Measurements from ENCODE around the gene GPR37. TPM values are rescaled to one million over a fixed set of nuclear protein-coding genes. Genes with fewer than 3 reads are reported as not detected.

Gene GPR37
- total RNA-seq, 6 experiments from 2014 or later, result not detected

DNA sequence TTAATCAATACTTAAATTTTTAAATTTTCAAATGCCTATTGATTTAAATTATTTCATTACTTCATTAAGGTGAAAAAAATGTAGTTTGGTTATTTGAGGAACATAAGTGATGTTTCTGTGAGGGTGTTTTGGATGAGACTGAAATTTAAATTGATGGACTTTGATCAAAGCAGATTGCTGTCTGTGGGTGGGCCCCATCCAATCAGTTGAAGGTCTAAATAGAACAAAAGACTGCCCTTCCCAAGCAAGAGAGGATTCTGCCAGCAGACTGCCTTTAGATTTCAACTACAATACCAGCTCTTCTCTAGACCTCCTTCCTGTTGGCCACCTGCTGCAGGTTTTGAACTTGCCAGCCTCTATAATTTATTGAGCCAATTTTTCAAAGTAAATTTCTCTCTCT, 14.5 kb upstream of the GPR37 start:
- H3K36me3 Mint-ChIP-seq (ENCODE audit: low read depth), result no peaks in the 10 kb centered on the region
- no peaks in the 10 kb centered on the region for H3K9me3 Mint-ChIP-seq

DNA sequence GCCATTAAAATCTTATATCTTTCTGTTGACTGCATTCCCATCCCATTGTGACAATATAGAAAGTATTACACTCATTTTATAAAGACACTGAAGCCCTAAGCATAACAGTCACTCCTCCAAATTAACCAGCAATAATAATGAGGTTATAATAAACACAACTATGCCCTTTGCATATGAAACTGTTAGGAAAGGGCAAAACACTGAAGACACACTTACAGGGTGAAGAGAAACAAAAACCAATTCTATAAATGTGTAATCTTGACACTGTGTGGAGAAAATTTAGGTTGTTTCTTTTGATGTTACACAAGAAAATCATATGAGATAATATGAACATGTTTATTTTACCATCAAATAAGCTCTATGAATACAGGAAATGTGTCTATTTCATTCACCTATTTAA, 14.0 kb upstream of the GPR37 start:
- Mint-ChIP-seq H3K4me1 (ENCODE audit: low read depth) (no peaks in the 10 kb centered on the region), H3K4me3 (no peak overlapping the region), H3K9me3 (no peaks in the 10 kb centered on the region), H3K27me3 (ENCODE audit: insufficient read depth) (no peaks in the 10 kb centered on the region; the same call in 1 of the 2 replicates), H3K36me3 (ENCODE audit: low read depth) (no peaks in the 10 kb centered on the region), H3K27ac (no peak overlapping the region)
- TF ChIP-seq, protein P1, sequence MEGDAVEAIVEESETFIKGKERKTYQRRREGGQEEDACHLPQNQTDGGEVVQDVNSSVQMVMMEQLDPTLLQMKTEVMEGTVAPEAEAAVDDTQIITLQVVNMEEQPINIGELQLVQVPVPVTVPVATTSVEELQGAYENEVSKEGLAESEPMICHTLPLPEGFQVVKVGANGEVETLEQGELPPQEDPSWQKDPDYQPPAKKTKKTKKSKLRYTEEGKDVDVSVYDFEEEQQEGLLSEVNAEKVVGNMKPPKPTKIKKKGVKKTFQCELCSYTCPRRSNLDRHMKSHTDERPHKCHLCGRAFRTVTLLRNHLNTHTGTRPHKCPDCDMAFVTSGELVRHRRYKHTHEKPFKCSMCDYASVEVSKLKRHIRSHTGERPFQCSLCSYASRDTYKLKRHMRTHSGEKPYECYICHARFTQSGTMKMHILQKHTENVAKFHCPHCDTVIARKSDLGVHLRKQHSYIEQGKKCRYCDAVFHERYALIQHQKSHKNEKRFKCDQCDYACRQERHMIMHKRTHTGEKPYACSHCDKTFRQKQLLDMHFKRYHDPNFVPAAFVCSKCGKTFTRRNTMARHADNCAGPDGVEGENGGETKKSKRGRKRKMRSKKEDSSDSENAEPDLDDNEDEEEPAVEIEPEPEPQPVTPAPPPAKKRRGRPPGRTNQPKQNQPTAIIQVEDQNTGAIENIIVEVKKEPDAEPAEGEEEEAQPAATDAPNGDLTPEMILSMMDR (IDR thresholded peaks at IDR 0.05), result no peak
- no peak for DNase-seq

More for the DNA sequence above, 14.5 kb upstream of the GPR37 start:
- DNase-seq, result no peak
- Mint-ChIP-seq H3K4me1 (ENCODE audit: low read depth) (no peaks in the 10 kb centered on the region), H3K4me3 (no peak overlapping the region), H3K27me3 (ENCODE audit: insufficient read depth) (no peaks in the 10 kb centered on the region; the same call in 1 of the 2 replicates), H3K27ac (no peak overlapping the region)
- TF ChIP-seq, protein P1 (IDR thresholded peaks at IDR 0.05), result no peak

DNA sequence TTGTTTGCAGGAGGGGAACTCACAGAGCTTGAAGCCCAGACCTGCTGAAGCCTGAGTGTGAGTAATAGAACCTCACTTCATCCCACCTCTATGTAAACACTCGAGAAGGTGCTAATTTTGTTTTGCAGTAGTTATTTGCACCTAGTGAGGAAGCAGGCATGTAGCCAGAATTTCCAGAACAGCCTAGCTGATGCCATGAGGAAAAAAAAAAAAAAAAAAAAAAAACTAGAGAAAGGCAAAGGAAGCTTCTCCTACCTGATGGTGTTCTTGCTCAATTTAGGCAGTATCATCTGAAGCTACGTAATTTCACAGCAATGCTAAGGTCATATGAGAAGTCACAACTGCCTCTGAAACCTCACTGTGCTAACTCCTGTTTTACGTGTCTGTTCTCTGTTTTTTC, 13.6 kb upstream of the GPR37 start:
- H3K4me1 Mint-ChIP-seq (ENCODE audit: low read depth), result no peaks in the 10 kb centered on the region
- no peak for DNase-seq
- TF ChIP-seq, protein P1 (IDR thresholded peaks at IDR 0.05), result no peak

DNA sequence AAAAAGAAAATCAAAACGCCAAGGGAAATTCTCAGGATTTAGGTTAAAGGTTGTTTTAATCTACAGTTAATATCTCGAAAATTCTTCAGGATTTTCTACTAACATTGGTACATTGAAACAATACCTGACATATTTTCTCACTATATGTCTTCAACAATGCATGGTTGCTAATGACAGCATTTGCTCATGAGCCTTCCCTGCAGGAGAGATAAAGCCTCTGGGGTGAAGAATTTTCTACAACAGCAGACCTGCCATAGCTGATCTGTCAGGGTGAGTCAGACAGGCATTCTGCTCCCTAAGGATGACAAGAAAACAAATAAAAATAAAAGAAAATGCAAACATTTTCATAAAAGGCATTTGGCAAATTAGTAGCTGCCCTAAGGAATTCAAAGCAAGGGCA, 11.7 kb upstream of the GPR37 start:
- no peak overlapping the region for H3K4me3 Mint-ChIP-seq
- no peaks in the 10 kb centered on the region for H3K9me3 Mint-ChIP-seq
- TF ChIP-seq, protein P1 (IDR thresholded peaks at IDR 0.05), result no peak
- DNase-seq, result no peak
- no peak overlapping the region for H3K27ac Mint-ChIP-seq
- H3K4me1 Mint-ChIP-seq (ENCODE audit: low read depth), result no peaks in the 10 kb centered on the region
- H3K27me3 Mint-ChIP-seq (ENCODE audit: insufficient read depth), result no peaks in the 10 kb centered on the region
- H3K36me3 Mint-ChIP-seq (ENCODE audit: low read depth), result no peaks in the 10 kb centered on the region

More for the DNA sequence above, 13.6 kb upstream of the GPR37 start:
- no peak overlapping the region for H3K4me3 Mint-ChIP-seq
- H3K27me3 Mint-ChIP-seq (ENCODE audit: insufficient read depth), result no peaks in the 10 kb centered on the region; the same call in 1 of the 2 replicates
- no peak overlapping the region for H3K27ac Mint-ChIP-seq
- H3K36me3 Mint-ChIP-seq (ENCODE audit: low read depth), result no peaks in the 10 kb centered on the region
- H3K9me3 Mint-ChIP-seq, result no peaks in the 10 kb centered on the region

DNA sequence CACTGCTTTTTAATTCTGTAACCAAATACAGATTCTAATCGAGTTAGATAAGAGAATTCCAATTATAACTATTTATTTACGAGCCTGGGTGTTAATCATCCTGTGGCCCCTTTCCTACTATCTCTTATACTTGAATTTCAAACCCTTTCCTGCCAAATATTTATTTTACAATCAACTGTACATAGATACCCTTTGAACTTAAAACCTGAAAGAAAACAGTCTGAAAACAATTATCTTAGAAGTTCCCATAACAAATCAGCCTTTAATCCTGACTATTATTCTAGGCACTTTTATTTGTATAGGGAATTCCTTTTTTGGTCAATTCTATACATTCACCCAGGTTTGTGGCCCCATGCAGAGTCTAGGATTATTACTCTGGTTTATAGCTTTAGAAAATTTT, 10.6 kb upstream of the GPR37 start:
- TF ChIP-seq, protein P1 (IDR thresholded peaks at IDR 0.05), result no peak
- no peak overlapping the region for H3K4me3 Mint-ChIP-seq

DNA sequence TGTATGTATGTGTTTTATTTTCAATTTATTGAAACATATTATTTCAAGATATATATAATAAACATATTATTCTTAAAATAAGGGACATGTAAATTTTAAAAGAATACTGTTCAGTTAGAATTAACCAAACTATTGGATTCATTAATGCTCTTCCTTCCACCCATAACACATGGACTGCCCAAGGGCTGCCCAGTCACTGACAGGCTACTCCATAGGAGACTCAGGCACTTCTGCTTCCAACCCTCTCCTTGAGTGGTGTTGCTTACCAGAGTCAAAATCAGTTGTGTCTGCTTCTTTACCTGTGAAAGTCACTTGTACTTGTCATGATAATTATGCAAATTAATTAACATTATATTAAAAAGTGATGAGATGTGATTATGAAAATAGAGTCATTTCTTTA, 9.8 kb upstream of the GPR37 start:
- Mint-ChIP-seq H3K27me3 (ENCODE audit: insufficient read depth) (no peaks in the 10 kb centered on the region), H3K9me3 (no peaks in the 10 kb centered on the region), H3K4me1 (ENCODE audit: low read depth) (no peaks in the 10 kb centered on the region), H3K4me3 (no peak overlapping the region), H3K36me3 (ENCODE audit: low read depth) (no peaks in the 10 kb centered on the region), H3K27ac (no peak overlapping the region)
- DNase-seq, result no peak
- TF ChIP-seq, protein P1 (IDR thresholded peaks at IDR 0.05), result no peak

More for the DNA sequence above, 10.6 kb upstream of the GPR37 start:
- Mint-ChIP-seq H3K27ac (no peak overlapping the region), H3K27me3 (ENCODE audit: insufficient read depth) (no peaks in the 10 kb centered on the region), H3K9me3 (no peaks in the 10 kb centered on the region), H3K36me3 (ENCODE audit: low read depth) (no peaks in the 10 kb centered on the region), H3K4me1 (ENCODE audit: low read depth) (no peaks in the 10 kb centered on the region)
- no peak for DNase-seq
